ENCODE data around the gene TMOD1.
"Not testable (repeated sequence)": the region's sequence is repeated elsewhere in the genome, so short reads cannot be mapped to it uniquely, and the experiment has no call there.

The TMOD1 gene

DNA sequence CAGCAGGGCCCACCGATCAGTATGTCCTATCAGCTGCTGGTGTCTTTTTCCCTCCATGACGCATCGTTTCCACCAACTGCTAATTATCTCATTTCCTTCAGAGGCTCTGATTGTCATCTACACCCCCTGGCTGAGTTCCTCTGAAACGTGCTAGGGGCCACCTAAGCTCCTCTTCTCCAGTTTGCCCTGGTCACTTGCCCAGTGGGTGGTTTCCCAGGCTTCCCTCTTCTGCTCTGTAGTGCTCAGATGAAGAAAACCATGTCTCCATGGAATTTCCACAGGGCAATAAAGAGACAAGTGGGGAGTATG, 66.4 kb downstream of the TMOD1 start:
- DNase-seq (ENCODE audit: low read depth) = no peak

DNA sequence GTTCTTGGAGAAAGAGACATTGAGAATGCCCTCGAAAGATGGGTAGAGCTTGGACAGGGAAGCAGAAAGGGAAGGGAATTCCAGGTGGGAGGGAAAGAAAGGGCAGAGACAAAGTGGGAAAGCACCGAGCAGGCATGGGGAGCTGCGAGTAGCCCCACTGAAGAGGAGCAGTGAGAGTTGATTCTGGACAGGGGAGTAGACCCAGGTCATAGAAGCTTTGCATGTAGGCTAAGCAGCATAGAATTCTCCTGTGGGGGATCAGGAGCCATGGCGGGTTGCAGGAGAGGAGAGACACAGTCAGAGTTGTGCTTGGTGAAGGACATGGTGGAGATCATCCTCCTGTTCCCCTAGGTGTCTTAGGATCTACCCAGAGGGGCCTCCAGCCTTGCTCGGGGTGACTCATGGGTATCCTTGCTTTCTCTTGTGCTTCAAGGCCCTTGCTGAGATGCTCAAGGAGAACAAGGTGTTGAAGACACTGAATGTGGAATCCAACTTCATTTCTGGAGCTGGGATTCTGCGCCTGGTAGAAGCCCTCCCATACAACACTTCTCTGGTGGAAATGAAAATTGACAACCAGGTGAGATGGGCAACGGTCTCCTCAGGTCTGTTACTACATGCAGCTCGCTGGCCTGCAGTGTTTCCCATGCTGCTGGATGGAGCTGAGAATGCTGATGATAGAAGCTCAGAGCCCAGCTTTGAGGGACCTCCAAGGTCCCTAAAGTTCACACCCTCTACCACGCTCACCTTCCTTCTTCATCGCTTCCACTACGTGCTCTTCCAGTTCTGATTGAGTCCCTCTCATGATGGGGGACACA, 67.2 kb downstream of the TMOD1 start:
- DNase-seq (ENCODE audit: low read depth) = no peak

DNA sequence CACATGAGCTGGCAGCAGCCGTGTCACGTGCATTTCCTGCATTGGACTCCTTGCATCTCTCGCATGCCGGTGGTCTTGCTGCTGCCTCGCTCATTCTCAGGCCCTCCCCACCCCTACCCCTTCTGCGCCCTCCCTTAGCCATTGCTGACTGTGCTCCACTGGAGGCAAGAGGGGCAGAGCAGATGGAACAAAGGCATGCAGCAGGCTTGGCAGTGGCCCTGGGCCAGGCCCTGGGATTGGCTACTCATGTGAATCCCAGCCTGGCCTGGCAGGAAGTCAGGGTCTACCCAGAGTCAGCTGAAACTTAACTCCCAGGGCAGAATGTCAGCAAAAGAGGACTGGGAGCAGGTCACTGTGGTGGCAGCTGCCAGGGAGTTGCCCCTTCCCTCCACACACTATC, 69.4 kb downstream of the TMOD1 start:
- no peak for DNase-seq (ENCODE audit: low read depth)

DNA sequence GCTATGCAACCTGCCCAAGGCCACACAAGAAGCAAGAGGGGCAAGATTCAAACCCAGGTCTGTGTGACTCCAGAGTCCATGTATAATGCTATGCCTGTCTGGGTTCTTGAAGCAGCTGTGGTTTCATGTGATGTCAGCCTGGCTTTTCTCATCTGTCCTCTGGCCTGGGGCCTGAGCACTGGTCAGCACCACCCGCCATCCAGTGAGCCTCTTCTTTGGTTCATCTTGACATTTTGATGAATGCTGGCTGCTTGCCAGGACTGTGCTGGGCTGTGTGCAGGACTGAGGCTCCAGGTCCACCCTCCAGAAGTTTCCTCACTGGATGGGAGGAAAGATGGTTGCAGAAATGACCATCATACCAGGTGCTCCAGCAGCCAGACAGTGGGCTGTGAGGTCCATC, 70.2 kb downstream of the TMOD1 start:
- no peak for DNase-seq (ENCODE audit: low read depth)

DNA sequence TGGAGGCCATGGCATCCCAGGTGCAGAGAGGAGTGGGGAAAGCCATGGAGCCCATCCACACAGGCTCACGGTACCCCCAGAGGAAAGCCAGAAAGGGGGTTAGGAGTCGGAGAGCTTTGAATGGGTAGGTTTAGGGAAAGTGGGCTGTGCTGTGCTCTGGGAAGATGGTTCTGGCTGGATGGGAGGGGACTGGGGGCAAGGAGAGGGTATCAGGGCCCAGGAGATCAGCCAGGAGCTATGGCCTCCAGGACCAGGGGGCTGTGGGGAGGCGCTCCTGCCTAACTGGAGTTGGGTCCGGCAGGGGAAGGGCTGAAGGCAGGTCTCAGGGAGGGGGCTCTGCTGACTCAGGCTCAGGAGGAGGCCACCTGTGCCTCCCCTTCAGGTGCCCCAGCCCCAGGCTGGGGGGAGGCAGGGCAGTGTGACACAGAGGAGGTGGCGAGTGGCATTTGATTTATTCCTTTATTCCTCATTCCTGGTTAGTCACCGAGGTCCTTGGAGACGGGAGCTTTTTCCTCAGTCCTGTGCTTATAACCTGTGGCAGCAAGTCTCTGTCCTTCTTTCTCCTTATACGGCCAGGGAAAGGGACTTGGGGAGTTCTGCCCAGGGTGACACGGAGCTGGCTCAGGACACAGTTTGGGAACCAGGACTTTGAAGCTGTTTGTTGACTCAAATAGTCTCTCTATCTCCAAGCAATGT, 70.9 kb downstream of the TMOD1 start:
- no peak for DNase-seq (ENCODE audit: low read depth)

GRCh38 chr9:97572892-97573365, 71.5 kb downstream of the TMOD1 start:
- DNase-seq (ENCODE audit: low read depth) = no peak

DNA sequence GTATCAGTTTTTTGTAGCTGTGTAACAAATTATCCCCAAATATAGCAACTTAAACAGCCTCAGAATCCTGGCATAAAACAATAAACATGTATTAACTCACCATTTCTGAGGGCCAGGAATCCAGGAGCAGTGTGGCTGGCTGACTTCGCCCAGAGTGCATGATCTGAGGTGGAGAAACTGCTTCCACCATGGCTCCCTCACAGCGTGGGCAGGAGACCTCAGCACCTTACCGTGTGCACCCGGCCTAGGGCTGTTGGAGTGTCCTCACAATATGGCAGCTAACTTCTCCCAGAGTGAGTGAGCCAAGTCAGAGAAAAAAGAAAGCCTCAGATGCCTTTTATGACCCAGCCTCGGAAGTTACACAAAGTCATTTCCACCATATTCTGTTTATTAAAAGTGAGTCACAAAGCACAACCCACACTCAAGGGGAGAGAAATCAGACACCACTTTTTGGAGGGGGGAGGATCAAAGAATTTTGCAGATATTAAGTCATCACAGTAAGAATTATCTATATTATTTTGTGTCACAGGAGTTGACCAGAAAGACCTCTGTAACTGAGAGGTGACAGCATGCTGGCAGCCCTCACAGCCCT, 72.1 kb downstream of the TMOD1 start:
- no peak for DNase-seq (ENCODE audit: low read depth)

GRCh38 chr9:97574101-97574571, 72.7 kb downstream of the TMOD1 start:
- DNase-seq (ENCODE audit: low read depth) = not testable (repeated sequence)

DNA sequence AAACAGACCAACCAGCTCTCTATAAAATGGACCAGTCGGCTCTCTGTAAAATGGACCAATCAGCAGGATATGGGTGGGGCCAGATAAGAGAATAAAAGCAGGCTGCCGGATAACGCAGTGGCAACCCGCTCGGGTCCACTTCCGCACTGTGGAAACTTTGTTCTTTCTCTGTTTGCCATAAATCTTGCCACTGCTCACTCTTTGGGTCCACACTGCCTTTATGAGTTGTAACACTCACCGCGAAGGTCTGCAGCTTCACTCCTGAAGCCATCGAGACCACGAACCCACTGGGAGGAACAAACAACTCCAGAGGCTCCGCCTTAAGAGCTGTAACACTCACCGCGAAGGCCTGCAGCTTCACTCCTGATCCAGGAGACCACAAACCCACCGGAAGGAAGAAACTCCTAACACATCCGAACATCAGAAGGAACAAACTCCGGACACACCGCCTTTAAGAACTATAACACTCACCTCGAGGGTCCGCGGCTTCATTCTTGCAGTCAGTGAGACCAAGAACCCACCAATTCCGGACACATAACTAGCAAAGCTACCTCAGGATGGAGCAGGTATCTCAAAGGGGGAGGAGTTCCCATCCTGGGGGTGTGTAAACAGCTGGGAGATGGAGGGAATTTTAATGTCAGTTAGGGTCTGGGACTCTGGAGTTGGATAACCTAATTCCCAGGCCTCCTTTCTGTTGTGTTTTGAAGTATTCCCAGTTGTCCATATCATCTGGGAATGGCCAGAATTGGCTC, 73.6 kb downstream of the TMOD1 start:
- DNase-seq (ENCODE audit: low read depth) = peak; percentile 25

GRCh38 chr9:97575673-97576200, 74.3 kb downstream of the TMOD1 start:
- no peak for DNase-seq (ENCODE audit: low read depth)

DNA sequence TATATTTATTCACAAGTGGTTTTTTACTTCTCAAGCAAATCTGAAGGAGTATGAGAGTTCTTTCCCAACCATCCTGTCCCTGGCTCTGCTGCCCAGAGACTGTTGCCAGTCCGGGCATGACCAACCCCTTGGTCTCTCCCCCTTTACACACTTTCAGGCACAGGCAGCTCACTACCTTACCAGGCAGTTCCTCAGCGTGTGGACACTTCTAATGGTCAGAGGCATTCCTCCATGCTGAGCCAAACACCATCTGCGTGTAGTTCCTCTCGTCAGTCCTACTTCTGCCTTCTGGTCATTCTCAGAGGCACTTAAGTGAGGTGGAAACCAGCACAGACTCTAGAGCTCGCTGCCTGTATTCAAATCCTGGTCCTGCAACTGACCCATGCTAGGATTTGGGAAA, 75.6 kb downstream of the TMOD1 start:
- DNase-seq (ENCODE audit: low read depth) = no peak

DNA sequence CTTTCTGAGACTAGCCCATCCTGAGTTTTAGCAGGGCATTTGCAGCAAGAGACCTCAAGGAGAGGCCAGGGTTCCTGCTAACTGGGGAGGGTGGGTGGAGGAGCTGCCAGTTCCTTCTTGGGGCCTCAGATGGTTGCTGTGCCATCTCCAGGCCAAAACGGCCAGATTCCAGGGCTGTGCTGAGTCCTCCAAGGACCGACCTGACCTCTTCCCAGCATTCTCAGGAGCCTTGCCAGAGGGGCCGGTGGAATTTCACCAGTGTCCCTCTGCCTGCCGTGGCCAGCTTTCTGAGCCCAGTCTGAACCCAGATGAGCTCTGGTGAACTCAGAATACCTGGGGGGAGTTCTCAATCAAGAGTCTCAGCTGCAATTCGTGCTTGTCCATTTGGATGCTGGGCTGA, 77.4 kb downstream of the TMOD1 start:
- no peak for DNase-seq (ENCODE audit: low read depth)

DNA sequence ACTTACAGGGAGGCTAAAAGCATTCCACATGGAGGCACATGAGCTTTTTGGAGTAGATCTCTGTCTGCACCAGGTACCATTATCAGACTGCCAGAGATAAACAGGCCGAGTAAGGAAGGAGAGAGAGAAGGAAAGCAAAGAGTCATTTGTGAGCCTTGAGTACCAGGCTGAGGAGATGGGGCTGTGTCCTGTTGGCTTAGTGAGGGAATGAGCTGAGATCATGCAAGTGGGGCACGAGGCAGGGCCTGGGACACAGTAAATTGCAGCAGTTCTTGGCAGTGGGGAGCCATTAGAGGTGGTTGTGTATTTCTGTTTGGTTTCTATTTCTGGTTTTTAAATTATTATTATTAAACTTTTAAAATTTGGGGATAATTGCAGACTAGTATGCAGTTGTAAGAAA, 78.4 kb downstream of the TMOD1 start:
- DNase-seq (ENCODE audit: low read depth) = no peak

DNA sequence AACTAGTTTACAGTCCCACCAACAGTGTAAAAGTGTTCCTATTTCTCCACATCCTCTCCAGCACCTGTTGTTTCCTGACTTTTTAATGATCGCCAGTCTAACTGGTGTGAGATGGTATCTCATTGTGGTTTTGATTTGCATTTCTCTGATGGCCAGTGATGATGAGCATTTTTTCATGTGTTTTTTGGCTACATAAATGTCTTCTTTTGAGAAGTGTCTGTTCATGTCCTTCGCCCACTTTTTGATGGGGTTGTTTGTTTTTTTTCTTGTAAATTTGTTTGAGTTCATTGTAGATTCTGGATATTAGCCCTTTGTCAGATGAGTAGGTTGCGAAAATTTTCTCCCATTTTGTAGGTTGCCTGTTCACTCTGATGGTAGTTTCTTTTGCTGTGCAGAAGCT, 80.1 kb downstream of the TMOD1 start:
- DNase-seq (ENCODE audit: low read depth) = not testable (repeated sequence)

- not testable (repeated sequence) for DNase-seq (ENCODE audit: low read depth)
Observed at GRCh38 chr9:97584778-97585177, 83.3 kb downstream of the TMOD1 start.

- DNase-seq (ENCODE audit: low read depth) = not testable (repeated sequence)
Observed at GRCh38 chr9:97586909-97587308, 85.4 kb downstream of the TMOD1 start.

GRCh38 chr9:97591535-97591934, 90.1 kb downstream of the TMOD1 start:
- DNase-seq (ENCODE audit: low read depth) = no peak

GRCh38 chr9:97592126-97592525, 90.7 kb downstream of the TMOD1 start:
- DNase-seq (ENCODE audit: low read depth) = no peak

DNA sequence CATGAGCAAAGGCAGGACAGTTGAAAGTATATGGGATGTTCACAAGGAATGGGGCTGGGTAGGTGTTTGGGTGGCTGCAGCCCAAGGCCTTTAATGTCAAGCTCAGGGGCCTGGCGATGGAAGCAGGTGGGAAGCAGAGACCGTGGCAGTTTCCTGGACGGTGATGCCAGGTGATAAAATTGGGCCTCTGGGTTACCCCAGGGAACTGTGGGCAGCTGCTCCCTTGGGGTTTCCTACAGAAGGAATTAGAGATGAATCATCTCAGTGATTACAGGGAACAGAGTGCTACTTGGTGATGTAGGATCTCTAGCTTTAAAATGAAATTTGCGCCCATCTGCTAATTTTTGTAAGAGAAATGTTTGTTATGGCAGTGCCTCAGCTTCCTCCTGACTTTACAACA, 92.5 kb downstream of the TMOD1 start:
- DNase-seq (ENCODE audit: low read depth) = no peak

DNA sequence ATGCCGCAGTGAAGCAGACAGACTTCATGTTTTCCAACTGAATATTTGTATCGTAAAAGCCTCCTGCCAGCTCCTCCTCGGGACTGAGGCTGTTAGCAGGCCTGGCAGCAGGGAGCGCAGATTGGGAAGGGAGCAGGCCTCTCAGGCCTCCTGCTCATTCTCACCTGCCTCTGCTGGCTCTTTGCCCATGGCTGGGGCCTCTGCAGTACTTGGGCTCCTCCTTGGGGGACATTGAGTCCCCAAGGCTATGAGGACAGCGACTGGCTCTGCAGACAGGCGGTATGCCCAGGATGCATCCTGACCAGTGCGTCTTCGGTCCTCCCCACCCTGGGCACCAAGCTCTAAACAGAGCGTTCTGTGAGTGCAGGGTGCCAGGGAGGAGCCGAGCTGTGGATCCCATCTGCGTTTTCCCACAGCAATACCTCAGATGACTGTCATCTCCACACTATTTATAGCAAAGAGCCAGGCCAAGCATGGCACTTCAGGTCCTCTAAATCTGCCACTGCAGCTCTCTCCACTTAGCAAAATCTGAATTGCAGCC, 93.0 kb downstream of the TMOD1 start:
- no peak for DNase-seq (ENCODE audit: low read depth)

DNA sequence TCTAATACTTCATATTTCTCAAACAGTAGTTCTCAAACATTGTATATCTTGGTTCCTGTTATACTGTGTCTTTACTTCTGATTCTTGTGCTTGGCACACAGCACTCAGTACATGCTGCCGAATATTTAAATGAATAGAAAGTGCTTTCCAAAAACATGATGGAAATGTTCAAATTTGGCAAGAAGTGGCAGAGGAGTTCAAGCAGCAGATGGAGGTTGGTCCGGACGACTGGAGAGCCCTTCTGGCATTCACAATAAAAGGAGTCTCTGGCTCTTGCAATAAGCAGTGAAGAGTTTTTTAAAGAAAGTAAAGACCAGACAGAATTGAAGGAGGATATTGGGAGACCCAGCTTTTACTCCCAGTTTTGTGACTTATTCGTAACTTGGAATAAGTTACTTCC, 95.4 kb downstream of the TMOD1 start:
- no peak for DNase-seq (ENCODE audit: low read depth)
